ENCODE measurements around the gene SURF1.

SURF1 gene

GRCh38 chr9:133360400-133361393 is 4.4 kb upstream of the SURF1 start:
- DNase-seq (ENCODE audit: low spot score) = no peak
- TF ChIP-seq, protein P1, sequence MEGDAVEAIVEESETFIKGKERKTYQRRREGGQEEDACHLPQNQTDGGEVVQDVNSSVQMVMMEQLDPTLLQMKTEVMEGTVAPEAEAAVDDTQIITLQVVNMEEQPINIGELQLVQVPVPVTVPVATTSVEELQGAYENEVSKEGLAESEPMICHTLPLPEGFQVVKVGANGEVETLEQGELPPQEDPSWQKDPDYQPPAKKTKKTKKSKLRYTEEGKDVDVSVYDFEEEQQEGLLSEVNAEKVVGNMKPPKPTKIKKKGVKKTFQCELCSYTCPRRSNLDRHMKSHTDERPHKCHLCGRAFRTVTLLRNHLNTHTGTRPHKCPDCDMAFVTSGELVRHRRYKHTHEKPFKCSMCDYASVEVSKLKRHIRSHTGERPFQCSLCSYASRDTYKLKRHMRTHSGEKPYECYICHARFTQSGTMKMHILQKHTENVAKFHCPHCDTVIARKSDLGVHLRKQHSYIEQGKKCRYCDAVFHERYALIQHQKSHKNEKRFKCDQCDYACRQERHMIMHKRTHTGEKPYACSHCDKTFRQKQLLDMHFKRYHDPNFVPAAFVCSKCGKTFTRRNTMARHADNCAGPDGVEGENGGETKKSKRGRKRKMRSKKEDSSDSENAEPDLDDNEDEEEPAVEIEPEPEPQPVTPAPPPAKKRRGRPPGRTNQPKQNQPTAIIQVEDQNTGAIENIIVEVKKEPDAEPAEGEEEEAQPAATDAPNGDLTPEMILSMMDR (IDR thresholded peaks at IDR 0.05; ENCODE audit: extremely low read depth, missing control alignments) = no peak

DNA sequence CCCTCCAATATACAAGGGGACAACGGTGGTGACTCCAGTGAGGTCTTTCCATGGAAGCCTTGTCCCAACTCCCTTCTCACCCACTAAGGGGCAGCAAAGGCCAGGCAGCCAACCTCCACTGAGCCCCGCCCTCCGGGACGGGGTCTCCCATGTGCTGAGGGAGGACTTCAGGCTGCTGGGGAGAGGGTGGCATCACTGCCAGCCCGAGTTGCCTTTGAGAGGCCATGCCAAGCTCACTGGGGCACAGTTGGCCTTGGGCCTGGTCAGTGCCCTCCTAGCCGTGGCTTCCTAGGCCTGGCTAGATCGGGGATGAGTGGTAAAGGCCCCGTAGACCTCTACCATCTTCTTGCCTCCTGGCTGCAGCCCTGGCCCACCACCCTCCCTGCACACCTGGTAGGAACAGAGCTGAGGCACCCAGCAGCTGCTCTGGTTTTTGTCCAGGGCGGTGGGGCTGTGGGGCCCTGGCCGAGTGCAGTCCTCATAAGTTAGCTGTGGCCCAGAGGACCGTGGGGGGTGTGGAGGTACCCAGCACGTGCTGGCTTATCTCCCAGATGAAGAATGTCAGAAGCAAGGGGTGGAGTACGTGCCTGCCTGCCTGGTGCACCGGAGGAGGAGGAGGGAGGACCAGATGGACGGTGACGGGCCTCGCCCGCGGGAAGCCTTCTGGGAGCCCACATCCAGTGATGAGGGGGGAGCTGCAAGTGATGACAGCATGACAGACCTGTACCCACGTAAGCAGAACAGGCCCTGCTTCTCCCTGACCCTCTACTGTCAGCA is 3.3 kb upstream of the SURF1 start:
- DNase-seq (ENCODE audit: low spot score) = no peak

DNA sequence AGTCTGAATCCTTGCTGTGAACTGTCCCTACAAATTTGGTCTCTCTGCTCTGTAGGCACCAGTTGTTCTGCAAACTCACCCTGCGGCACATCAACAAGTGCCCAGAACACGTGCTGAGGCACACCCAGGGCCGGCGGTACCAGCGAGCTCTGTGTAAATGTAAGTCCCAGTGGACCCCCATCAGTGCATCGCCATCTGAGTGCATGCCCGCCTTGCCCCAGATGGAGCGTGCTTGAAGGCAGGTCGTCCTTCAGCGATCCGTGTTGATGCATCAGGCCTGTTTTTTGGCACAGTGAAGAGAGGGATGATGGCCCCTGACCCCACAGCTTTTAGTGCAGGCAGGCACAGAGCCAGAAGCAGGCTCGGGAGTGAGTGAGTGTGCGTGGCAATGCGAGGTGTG is 1.4 kb upstream of the SURF1 start:
- TF ChIP-seq, protein P1 (IDR thresholded peaks at IDR 0.05; ENCODE audit: extremely low read depth, missing control alignments) = no peak
- DNase-seq (ENCODE audit: low spot score) = no peak

More for the DNA sequence above, 3.3 kb upstream of the SURF1 start:
- TF ChIP-seq, protein P1 (IDR thresholded peaks at IDR 0.05; ENCODE audit: extremely low read depth, missing control alignments) = no peak

DNA sequence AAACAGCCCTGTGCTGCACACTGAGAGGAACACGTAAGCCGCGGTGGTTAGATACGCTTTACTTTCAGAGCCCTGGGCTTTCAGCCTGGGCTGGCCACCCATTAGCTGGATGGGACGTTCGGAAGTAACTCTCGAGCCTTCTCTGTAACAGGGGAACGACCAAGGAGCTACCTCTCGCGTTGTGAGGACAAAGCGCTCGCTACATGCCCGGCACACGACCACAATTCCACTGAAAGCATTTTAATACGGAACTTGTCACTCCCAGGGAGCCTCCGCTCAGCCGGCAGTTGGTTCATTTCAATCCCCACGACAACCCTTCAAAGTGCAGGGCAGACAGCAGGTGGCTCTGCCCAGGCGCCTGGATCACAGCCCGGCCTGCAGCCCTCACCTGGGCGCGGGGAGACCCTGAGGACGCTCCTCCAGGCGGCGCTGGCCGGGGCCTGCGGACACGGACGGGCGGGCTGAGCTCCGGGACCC is 368 bp downstream of the SURF1 start:
- DNase-seq (ENCODE audit: low spot score) = no peak
- TF ChIP-seq, protein P1 (IDR thresholded peaks at IDR 0.05; ENCODE audit: extremely low read depth, missing control alignments) = no peak

DNA sequence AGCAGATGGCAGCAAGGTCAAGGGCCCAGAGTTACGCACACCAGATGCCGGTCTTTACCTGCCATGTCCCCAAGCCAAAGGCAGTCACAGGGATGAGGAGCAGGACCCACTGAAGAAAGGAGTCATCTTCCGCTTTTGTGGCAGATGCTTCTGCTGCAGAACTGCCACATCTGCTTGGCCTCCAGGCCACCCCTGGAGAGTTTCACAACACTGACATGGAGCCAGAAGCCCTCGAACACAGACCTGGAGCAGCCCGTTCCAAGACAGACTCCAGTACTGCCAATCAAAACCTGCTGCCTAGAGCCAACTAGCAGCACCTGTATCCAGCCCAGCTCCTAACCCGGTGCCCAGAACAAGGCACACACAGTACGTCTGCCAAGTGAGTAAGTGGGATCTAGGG is 1.5 kb downstream of the SURF1 start:
- TF ChIP-seq, protein P1 (IDR thresholded peaks at IDR 0.05; ENCODE audit: extremely low read depth, missing control alignments) = no peak
- no peak for DNase-seq (ENCODE audit: low spot score)

DNA sequence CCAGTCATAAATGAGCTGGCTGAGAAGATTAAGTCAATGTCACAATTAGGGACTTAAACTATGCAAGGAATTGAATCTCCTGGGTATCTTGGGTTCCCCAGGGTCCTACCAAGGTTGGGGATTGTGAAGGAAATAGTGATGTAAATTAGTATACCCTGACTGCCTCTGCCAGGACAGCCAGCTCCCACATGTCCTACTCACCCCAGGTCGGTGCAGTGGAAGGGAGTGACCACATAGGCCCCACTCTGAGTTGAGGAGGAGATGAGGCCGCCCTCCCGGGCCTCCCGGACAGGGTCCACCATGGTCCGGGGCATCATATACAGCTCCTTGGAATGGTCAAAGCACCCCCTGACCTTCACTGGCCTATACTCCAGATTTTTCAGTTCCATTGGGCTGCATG is 2.7 kb downstream of the SURF1 start:
- TF ChIP-seq, protein P1 (IDR thresholded peaks at IDR 0.05; ENCODE audit: extremely low read depth, missing control alignments) = no peak
- no peak for DNase-seq (ENCODE audit: low spot score)

All from GM20000 (cell line).